Stimulated activated CD8-positive, alpha-beta memory T cell treated with anti-CD3 and anti-CD28 coated beads, Interleukin-12 subunit alpha, Interleukin-12 subunit beta, amount 100 ng/mL, for 1 hour (primary cell): ENCODE results near the gene ELAC2.
"Not testable (repeated sequence)": the region's sequence is repeated elsewhere in the genome, so short reads cannot be mapped to it uniquely, and the experiment has no call there.

Source experiments
- DNase-seq: peaks from one replicate; pipeline ENCODE4 v3.0.0-alpha.2; 2020; ENCODE audit warnings: low read depth

The ELAC2 gene

DNA sequence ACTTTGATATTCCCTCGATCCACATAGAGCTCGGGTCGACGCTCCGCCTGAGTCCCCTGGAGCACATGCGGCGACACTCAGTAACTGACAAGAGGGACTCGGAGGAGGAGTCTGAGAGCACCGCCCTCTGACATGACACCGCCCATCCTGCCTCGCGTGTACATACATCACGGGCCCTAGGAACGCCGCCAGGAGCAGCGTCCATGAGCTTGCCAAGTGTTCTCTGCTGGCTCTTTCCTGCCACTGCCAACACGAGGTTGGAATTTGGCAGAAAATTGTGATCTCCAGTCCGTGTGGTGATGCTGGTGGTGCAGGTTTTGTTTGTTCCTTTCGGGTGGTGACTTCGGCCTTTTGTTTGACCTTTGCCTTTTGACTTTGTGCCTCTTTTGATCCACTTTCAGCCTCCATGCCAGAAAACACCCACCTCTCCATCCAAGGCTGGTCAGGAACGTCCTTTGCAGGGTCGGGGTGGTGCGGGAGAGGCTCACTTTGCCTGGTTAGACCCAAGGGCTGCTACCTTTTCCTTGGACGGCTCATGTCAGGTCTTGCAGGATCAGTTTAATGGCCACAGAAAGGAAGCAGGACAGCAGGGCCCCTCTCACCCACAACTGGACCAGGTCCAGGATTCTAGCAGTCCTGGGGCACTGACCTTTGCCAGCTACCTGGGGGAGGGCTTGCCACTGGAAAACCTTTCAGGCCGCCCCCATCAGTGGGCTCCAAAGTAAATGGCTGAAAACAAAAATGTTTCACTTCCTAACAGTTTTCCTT is 27.6 kb downstream of the ELAC2 start:
- DNase-seq = no peak

GRCh38 chr17:12987120-12987519 is 30.7 kb downstream of the ELAC2 start:
- no peak for DNase-seq

DNA sequence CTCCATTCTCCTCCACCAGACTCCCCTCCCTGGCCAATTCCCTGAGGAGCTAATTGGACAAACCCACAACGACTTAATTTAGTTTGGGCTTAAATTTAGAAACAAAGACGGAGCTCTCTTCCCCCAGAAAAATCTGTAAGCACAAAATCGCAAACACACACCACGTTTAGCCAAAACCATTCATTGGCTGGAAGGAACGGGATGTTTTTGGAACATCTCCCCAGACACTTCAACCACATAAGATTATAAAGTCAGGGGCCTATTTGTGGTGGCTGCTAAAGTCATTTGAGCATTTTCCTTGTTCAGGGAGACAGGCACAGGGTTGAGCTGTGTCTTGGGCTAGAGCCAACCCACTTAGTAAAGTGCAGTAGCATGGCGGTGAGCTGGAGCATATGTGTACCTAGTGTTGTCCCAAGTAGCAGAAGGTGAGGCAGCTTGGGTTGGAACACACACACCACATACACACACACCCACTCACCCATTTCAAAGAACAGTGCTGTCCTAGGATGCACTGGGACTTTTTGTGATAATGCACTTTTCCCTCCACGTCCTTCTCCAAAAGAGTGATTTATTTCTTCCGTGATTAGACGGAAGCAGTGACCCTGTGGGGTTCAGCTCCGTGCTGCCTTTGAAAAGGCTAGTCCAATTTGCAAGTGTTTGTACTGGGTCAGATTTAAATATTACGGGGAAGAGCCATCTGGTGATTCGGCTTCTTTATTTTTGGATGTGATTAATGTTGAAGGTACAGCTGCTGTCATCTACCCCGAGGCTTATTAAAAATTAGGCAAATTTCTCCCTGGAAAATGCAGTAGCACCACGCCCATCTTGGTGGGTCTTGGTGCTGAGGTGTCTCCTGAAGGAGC is 32.2 kb downstream of the ELAC2 start:
- DNase-seq = no peak

DNA sequence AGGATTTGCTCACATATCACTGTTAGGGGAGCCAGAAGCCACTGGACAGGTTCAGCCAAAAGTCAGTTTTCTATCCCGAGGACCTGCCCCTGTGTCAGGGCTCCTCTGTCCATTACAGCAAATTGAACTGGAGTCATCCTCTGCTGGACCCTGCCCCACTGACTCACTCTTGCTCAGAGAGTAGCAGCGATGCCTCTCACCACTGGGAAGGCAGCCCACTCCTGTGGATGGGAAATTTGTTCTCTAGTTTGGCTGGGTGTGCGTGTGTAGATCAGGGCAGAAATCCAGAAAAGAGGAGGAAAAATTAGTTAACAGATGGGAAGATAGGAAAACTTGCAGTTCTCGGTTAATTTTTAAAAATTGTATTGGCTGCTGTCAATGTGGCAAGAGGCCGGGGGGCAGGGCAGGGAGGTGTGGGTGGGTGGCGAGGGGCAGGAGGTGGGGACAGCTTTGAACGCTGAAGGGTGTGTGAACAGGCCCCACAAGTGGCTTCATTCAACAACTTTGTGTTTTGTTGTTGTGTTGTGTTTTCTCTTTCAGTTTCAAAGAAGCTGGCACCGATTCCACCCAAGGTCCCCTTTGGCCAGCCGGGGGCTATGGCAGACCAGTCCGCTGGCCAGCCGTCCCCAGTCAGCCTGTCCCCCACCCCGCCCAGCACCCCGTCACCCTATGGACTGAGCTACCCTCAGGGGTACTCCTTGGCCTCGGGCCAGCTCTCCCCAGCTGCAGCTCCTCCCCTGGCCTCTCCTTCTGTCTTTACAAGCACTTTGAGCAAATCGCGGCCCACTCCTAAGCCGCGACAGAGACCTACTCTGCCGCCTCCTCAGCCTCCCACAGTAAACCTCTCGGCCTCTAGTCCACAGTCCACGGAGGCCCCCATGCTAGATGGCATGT is 33.6 kb downstream of the ELAC2 start:
- DNase-seq = no peak

GRCh38 chr17:12982224-12982623 is 35.6 kb downstream of the ELAC2 start:
- no peak for DNase-seq

- no peak for DNase-seq
Measured at GRCh38 chr17:12979826-12980500, 37.9 kb downstream of the ELAC2 start.

GRCh38 chr17:12979246-12979645 is 38.6 kb downstream of the ELAC2 start:
- DNase-seq = no peak

GRCh38 chr17:12978787-12979186 is 39.0 kb downstream of the ELAC2 start:
- DNase-seq = not testable (repeated sequence)

GRCh38 chr17:12977008-12977751 is 40.6 kb downstream of the ELAC2 start:
- DNase-seq = no peak

- DNase-seq = no peak
Measured at GRCh38 chr17:12974005-12974531, 43.8 kb downstream of the ELAC2 start.

GRCh38 chr17:12973496-12974004 is 44.3 kb downstream of the ELAC2 start:
- DNase-seq = no peak

DNA sequence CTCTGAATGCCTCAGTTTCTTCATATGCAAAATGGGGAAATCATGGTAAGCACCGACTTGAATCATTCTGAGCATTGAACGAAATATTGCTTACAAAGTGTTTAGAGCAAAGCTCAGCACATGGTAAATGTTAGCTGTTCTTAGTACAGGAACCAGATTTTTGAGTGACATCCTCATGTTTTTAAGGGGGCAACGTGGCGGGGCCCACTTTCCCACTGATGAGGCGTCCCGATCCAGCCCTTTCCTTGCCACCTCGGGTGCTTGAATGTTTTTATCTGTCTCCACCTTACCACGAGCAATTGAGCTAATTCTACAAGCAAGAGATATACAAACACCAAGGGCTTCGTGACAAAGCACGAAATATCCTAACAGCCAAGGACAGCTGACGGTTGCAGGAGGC is 49.9 kb downstream of the ELAC2 start:
- DNase-seq = no peak

DNA sequence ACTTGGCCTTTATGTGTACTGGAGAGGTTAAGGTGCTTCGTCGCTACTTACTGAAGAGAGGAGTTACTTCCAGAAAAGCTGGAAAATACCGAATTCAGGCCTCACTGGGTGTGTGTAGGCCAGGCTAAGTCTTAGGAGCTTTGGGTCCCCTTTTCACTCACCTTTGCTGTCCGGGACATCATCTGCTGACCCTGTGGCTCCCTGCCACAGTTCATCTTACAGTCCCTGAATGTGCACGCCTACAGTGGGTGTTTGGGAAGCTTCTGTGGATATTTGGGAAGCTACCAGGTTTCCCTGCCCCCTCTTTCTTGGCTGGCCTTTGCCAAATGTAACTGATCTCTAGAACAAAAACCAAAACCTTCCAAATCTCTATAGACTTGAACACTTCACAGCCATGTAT is 51.4 kb downstream of the ELAC2 start:
- DNase-seq = no peak

- DNase-seq = no peak
Measured at GRCh38 chr17:12965988-12966387, 51.8 kb downstream of the ELAC2 start.

DNA sequence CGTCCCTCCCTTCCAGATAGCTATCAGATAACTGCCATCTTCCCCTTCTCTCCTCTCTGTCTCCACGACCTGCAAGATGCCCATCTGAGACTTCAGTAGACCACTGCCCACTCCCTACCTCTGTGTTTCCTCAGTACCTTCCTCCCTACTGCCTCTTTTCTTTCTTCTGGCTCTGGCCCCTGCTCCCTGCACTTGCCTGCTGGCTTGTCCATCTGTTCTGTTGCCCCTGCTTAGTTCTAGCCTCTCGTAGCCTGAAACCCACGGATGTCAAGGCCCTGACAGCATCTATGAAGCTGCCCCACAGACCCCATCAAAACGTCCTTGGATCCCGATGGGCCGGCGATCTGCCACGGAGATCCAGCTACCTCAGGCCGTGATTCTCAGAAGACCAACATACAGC is 53.0 kb downstream of the ELAC2 start:
- no peak for DNase-seq

- no peak for DNase-seq
Measured at GRCh38 chr17:12964162-12964561, 53.7 kb downstream of the ELAC2 start.

GRCh38 chr17:12963505-12963904 is 54.3 kb downstream of the ELAC2 start:
- DNase-seq = no peak

DNA sequence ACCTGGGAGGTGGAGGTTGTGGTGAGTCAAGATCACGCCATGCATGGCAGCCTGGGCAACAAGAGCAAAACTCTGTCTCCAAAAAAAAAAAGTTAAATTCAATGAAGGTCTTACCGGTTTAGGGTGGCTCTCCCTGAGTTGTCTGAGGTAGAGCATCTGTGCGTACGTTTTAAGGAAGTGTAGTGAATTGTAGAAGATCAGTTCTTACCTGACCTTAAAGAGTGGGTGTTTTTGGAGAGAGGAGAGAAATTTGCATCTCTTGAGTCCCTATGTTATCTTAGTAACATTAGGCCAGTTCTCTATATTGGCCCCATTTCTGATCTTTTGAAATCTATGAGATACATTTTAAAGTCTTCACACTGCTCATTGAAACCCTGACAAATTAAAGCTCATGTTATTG is 56.2 kb downstream of the ELAC2 start:
- DNase-seq = no peak

GRCh38 chr17:12959441-12959840 is 58.4 kb downstream of the ELAC2 start:
- DNase-seq = no peak

- no peak for DNase-seq
Measured at GRCh38 chr17:12958786-12959185, 59.0 kb downstream of the ELAC2 start.

- DNase-seq = no peak
Measured at GRCh38 chr17:12955521-12955920, 62.3 kb downstream of the ELAC2 start.
